Thoracic aorta (tissue), 2 donors: ENCODE measurements around the gene KDM6A. TPM values are rescaled to one million over a fixed set of nuclear protein-coding genes. Genes with fewer than 3 reads are reported as not detected.

Experiments
- ATAC-seq: fragments of 150-250 bp; one replicate; pipeline ENCODE4 v1.8.0; 2017; ENCODE audit warnings: low read depth; ENCODE audit not compliant: insufficient number of reproducible peaks, low FRiP score
- DNase-seq: peaks from one replicate; pipeline ENCODE4 v3.0.0-alpha.2; 2020; ENCODE audit warnings: low spot score
- H3K27ac ChIP-seq, 2 donors: fragments of 200-600 bp; sonication (generic); 1 replicate in 1 of 2; 2 replicates in 1 of 2; pipeline ENCODE4 v1.5.1; 2016; ENCODE audit warnings: mild to moderate bottlenecking in 2 of 2, moderate library complexity in 2 of 2
- H3K27me3 ChIP-seq: fragments of 200-600 bp; sonication (generic); replicated peaks from 2 replicates; pipeline ENCODE4 v1.6.0; 2016; ENCODE audit warnings: mild to moderate bottlenecking; ENCODE audit not compliant: insufficient read depth
- H3K36me3 ChIP-seq: fragments of 200-600 bp; sonication (generic); one replicate; pipeline ENCODE4 v1.5.1; 2016
- H3K4me1 ChIP-seq, 2 donors: fragments of 200-600 bp; sonication (generic); 1 replicate in 1 of 2; 2 replicates in 1 of 2; pipeline versions ENCODE4 v1.5.1 to v1.6.0; 2016; ENCODE audit warnings: low read depth in 2 of 2, mild to moderate bottlenecking in 1 of 2; ENCODE audit not compliant: control insufficient read depth in 1 of 2
- H3K4me3 ChIP-seq: fragments of 200-600 bp; sonication (generic); 2 replicates; pipeline ENCODE4 v1.5.1; 2016; ENCODE audit warnings: mild to moderate bottlenecking
- H3K9me3 ChIP-seq: fragments of 200-600 bp; sonication (generic); 2 replicates; pipeline ENCODE4 v1.5.1; 2016
- CTCF ChIP-seq: fragments of 200-600 bp; sonication (generic); IDR thresholded peaks from one replicate; pipeline ENCODE4 v1.5.1; 2019; ENCODE audit warnings: antibody characterized with exemption
- total RNA-seq, 2 donors: library from RNA; depleted of rRNA; stranded (reverse); fragments of >200 nt; gene quantifications; one replicate each; pipeline versions ENCODE4 v1.1.0 to v1.2.3, GENCODE V29; 2016

The KDM6A gene
- total RNA-seq, 2 donors from 2014 or later: 18.3 to 26.9 TPM

DNA sequence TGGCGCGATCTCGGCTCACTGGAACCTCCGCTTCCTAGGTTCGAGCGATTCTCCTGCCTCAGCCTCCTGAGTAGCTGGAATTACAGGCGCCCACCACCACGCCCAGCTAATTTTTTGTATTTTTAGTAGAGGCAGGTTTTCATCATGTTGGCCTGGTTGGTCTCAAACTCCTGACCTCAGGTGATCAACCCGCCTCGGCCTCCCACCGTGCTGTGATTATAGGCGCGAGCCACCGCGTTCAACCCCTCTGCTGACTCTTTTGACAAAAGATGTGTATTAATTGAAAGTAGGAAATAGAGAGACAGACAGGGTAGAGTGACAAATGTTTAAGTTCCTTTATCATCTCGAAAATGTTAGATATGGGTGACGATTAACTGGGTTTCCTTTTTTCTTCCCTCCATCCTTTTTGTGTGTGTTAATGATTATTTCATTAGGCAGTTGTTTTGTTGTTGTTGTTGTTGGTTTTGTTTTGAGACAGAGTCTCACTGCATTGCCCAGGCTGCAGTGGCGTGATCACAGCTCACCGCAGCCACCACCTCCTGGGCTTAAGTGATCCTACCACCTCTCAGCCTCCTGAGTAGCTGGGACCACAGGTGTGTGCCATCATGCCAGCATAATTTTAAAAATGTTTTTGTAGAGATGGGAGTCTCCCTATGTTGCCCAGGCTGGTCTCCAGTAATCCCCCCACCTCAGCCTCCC, 79.5 kb downstream of the KDM6A start:
- TF ChIP-seq CTCF: no peak
- Histone ChIP-seq H3K4me1 (peaks cover 3% of the 10 kb centered on the region in 2 donors), H3K27me3 (no peaks in the 10 kb centered on the region), H3K36me3 (no peaks in the 10 kb centered on the region), H3K4me3 (no peak overlapping the region), H3K27ac (no peak overlapping the region), H3K9me3 (no peaks in the 10 kb centered on the region)
- ATAC-seq (no peak), DNase-seq (no peak)

DNA sequence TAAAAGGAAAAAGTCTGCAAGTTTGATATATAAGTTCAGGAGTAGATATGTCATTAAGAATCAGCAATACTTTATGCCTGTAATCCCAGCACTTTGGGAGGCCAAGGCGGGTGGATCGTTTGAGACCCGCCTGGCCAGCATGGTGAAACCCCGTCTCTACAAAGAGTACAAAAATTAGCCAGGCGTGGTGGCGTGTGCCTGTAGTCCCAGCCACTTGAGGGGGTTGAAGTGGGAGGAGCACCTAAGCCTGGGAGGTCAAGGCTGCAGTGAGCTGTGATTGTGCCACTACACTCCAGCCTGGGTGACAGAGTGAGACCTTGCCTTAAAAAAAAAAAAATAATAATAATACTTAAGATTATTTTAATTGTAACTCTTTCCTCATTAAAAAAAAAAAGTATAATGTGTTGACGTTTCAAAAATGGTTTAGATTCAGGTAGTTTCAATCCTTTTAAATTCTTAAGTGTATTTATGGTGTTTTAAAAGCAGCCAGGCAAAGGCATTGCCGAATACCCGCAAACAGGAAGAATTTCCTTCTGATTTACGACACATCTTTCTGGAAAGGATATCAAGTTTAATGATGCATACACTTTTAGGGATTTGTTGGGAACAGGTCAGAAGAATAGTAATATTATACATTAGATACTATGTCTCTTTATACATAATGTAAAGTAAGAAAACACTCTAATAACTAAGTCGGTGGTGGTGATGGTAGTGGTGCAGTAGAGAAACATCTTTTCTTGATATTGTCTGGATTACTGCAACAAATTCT, 80.9 kb downstream of the KDM6A start:
- Histone ChIP-seq H3K27me3 (no peaks in the 10 kb centered on the region), H3K27ac (no peak overlapping the region), H3K4me1 (peaks cover 3% of the 10 kb centered on the region in 2 donors), H3K9me3 (no peaks in the 10 kb centered on the region), H3K4me3 (no peak overlapping the region), H3K36me3 (no peaks in the 10 kb centered on the region)
- ATAC-seq: no peak
- no peak for DNase-seq
- TF ChIP-seq CTCF: no peak

DNA sequence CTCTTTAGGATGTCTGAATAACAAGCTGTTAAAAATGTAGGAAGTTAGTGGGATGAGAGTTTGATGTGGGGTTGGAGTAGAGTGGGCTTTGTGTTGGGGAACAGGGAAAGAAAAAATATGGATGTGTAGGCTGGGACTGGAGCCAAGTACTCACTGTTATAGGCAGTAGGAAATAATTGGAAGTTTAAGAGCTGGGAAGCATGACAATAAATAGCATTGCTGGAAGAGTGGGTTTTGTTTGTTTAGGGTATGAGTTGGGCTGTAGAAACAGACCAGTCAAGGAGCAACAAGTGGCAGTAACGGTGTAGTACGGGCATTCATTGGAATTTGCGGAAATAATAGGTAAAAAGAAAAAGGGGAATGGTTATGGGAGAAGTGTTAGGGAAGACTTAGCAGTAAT, 81.6 kb downstream of the KDM6A start:
- Histone ChIP-seq H3K27ac (no peak overlapping the region), H3K4me3 (no peak overlapping the region), H3K27me3 (no peaks in the 10 kb centered on the region), H3K36me3 (no peaks in the 10 kb centered on the region), H3K4me1 (peaks cover 3% of the 10 kb centered on the region in 2 donors), H3K9me3 (no peaks in the 10 kb centered on the region)
- DNase-seq: no peak
- ATAC-seq: no peak
- TF ChIP-seq CTCF: no peak

DNA sequence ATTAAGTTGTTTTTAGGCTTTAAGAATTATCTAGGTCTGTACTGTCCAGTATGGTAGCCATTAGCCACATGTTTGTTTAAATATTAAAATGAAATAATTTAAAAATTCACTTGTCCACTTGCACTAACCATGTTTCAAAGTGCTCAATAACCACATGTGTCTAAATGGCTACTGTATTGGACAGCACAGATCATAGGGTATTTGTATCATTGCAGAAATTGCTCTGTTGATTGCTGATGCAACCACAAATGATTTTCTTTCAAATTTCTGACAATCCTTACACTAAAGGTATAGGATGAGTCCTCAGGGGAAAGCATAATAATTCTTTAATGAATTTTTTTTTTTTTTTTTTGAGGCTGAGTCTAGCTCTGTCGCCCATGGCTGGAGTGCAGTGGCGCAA, 84.9 kb downstream of the KDM6A start:
- DNase-seq (no peak), ATAC-seq (no peak)
- peaks cover 0 to 8% of the 10 kb centered on the region in 2 donors for H3K4me1 ChIP-seq
- no peak overlapping the region for H3K27ac ChIP-seq
- TF ChIP-seq CTCF: no peak
- H3K4me3 ChIP-seq: no peak overlapping the region
- no peaks in the 10 kb centered on the region for H3K27me3 ChIP-seq
- no peaks in the 10 kb centered on the region for H3K36me3 ChIP-seq
- H3K9me3 ChIP-seq: no peaks in the 10 kb centered on the region

GRCh38 chrX:44958480-44958879, 85.5 kb downstream of the KDM6A start:
- H3K4me3 ChIP-seq: no peak overlapping the region
- DNase-seq (no peak), ATAC-seq (no peak)
- H3K9me3 ChIP-seq: no peaks in the 10 kb centered on the region
- no peak overlapping the region for H3K27ac ChIP-seq
- H3K4me1 ChIP-seq: peaks cover 0 to 8% of the 10 kb centered on the region in 2 donors
- no peaks in the 10 kb centered on the region for H3K27me3 ChIP-seq
- H3K36me3 ChIP-seq: no peaks in the 10 kb centered on the region
- TF ChIP-seq CTCF: no peak
